ENCODE data around the gene SPP2.

The SPP2 gene

DNA sequence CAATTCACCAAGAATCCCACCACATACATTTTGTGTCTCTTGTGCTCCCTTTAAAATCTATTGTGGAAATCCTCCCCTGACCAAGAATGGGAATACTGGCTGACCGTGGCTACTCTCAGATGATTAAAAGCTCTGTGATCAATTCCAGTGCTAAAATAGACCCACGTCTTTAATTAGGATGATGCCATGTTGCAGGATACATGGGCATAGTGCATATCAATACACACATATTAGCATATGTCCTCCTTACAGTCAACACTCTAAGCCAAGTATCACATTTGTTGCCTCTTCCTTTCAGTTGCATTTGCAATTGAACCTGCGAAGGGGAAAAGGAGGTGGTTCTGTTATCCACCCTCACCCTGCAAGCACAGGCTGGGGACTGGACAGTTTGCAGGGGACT, 41.8 kb downstream of the SPP2 start:
- no peak for DNase-seq (ENCODE audit: low read depth in 2 of 2)

GRCh38 chr2:234095301-234095700, 44.8 kb downstream of the SPP2 start:
- no peak for DNase-seq (ENCODE audit: low read depth in 2 of 2)

DNA sequence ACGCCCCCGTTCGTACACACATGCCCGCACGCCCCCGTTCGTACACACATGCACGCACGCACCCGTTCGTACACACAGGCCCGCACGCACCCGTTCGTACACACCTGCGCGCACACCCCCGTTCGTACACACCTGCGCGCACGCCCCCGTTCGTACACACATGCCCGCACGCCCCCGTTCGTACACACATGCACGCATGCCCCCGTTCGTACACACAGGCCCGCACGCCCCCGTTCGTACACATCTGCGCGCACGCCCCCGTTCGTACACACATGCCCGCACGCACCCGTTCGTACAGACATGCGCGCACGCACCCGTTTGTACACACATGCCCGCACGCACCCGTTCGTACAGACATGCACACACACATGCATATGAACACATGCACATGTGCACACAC, 45.7 kb downstream of the SPP2 start:
- DNase-seq (ENCODE audit: low read depth in 2 of 2), result no peak

DNA sequence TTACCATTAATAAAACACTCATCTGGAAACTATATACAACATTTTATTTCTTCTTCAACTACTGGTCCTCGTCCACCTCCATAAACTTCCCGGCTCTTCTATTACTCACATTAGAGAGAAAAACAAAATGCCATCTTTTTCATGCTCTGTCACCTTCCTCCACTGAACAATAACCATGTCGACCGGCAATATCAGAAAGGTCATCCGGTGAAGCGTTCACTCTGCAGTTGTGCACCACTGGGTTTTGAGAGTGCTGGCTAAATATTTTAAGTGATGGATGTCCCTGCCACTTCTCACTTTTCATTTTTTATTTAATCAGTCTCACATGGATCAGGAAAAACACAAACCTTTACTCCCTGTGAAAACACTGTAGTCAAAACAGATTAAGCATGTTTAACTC, 48.2 kb downstream of the SPP2 start:
- DNase-seq (ENCODE audit: low read depth in 2 of 2), result no peak

- no peak for DNase-seq (ENCODE audit: low read depth in 2 of 2)
Observed at GRCh38 chr2:234099266-234099665, 48.8 kb downstream of the SPP2 start.

DNA sequence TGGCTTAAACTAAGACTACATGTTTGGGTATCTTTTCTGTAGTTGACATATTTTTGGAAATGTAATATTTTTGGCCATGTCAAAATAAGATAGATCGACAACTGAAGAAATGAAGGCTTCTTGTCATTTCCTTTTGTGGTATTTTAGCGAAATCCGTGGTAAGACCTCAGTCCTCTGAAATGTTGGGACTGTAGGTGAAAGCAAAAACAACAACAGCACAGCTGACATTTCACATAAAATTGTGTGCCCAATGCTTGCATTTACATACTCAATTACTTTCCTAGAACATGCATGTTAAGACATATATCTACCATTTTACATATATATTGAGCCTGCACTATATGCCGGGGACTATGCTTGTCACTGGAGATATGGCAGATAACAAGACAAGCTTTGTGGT, 50.2 kb downstream of the SPP2 start:
- DNase-seq (ENCODE audit: low read depth in 2 of 2), result no peak

DNA sequence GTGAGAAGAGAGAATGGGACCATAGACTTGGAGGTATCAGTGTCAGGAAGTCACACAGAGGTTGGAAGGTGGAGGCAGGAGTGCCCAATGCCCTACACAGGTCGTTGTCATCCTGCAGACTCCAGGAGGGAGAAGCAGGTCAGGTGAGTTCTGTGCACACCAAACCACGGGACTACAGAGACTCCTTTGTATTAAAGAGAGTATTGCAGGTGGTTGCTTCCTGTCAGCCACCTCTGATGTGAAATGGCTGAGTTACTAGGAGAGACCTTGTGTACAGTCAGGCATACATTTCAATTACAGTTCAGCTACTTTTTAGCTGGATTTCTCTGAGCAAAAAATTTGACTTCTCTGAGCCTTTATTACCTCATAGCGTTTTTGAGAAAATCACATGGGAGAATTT, 51.6 kb downstream of the SPP2 start:
- DNase-seq (ENCODE audit: low read depth in 2 of 2), result no peak

DNA sequence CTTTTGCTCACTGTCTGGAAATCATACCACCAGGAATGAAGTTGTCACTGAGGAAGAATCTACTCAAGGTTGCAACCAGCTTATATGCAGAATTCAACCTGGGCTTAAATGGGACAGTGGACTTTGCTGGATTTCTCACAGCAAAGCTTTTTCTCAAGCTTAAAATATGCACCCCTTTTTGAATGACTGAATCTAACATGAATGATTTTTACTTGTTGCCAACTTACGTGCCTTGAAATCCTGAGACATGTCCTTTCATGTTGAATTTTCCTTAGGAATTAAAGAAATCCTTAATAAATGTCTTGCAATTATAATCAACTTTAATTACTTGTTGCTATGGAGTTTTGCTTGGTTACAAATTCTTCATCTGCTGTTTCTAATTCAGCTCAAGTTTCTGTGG, 57.4 kb downstream of the SPP2 start:
- no peak for DNase-seq (ENCODE audit: low read depth in 2 of 2)

- no peak for DNase-seq (ENCODE audit: low read depth in 2 of 2)
Observed at GRCh38 chr2:234109321-234109720, 58.8 kb downstream of the SPP2 start.

GRCh38 chr2:234110219-234110618, 59.7 kb downstream of the SPP2 start:
- DNase-seq (ENCODE audit: low read depth in 2 of 2), result no peak

DNA sequence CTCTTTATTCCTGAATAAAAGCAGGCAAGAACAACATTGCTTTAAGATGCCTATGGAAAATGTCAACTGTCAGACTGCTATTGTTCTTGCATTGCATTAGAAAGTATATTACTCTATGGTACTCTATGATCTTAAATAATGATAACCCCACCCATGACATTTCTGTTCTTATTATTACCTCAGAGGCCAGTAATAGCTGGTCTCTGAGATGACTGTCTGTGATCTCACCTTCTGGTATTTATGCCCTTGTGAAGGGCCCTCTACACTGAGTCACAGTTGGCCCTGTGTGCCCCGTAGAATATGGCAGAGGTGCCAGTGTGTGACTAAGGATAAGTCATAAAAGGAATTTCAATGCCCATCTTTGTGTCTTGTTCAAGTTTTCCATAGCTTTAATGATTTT, 61.0 kb downstream of the SPP2 start:
- no peak for DNase-seq (ENCODE audit: low read depth in 2 of 2)

DNA sequence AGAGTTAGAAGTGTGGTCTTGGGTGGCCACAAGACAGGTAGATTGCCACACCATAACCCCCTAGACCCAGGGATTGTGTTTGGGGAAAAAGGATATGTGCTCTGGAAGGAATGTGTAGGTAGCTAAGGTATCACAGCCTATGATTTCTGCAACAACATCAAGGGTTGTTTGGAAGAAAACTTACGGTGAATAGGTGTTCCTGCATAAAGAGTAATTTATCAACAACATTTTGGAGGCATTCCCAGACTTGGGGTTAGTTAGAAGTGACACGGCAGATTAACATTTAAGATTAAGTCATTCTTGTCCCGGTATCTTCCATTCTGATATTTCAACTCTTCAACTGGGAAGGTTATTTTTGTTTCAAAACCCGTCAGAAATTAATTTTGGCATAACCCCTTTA, 65.5 kb downstream of the SPP2 start:
- no peak for DNase-seq (ENCODE audit: low read depth in 2 of 2)

GRCh38 chr2:234121999-234122398, 71.5 kb downstream of the SPP2 start:
- no peak for DNase-seq (ENCODE audit: low read depth in 2 of 2)

GRCh38 chr2:234125451-234126145, 75.1 kb downstream of the SPP2 start:
- DNase-seq (ENCODE audit: low read depth in 2 of 2), result no peak

GRCh38 chr2:234126146-234126470, 75.6 kb downstream of the SPP2 start:
- DNase-seq (ENCODE audit: low read depth in 2 of 2), result no peak

All from stimulated activated CD8-positive, alpha-beta memory T cell treated with anti-CD3 and anti-CD28 coated beads, Interleukin-15, amount 100 ng/mL, for 4 hours (primary cell).